ENCODE data around the gene PSKH1. TPM values are rescaled to one million over a fixed set of nuclear protein-coding genes. Genes with fewer than 3 reads are reported as not detected.

The PSKH1 gene
- total and polyA plus RNA-seq, 2 experiments from 2014 or later: 11.5 to 23.6 TPM

DNA sequence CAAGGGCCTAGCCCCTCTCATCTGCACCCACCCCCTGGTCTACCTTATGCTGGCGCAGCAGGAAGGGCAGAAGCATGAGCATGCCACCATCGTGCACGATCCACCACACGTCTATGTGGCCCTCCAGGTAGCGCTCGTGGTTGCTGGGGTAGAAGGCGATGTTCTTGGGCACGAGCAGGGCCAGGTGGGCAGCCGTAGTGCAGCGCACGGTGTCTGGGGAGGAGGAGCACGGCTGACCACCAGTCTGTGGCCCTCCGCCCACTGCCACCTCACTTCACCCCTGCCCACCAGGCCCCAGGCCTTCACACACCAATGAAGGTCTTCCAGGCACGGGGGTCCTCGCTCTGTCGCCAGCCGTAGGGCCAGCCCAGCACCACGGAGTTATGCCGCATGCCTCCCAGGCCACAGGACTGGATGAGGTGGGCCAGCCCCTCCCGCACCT is 53.1 kb downstream of the PSKH1 start:
- H2AFZ ChIP-seq: no peak overlapping the region
- H3K9me2 ChIP-seq (ENCODE audit: insufficient read depth): no peaks in the 10 kb centered on the region
- H4K20me1 ChIP-seq (ENCODE audit: insufficient read depth): no peaks in the 10 kb centered on the region
- no peak overlapping the region for H3K9ac ChIP-seq
- H3K4me2 ChIP-seq (ENCODE audit: unreplicated experiment): no peak overlapping the region
- WGBS, 2 experiments (ENCODE audit: low coverage in 1 of 2, low lambda C conversion rate in 2 of 2, missing lambda C conversion rate in 2 of 2): 94% methylated on average over 20 of the region's 20 CpGs
- in situ Hi-C loops (cut with MboI): no loop called here
- H3K27me3 ChIP-seq (replicated peaks; ENCODE audit: insufficient read depth): no peaks in the 10 kb centered on the region
- H3K4me1 ChIP-seq (ENCODE audit: insufficient read depth): no peaks in the 10 kb centered on the region
- TF ChIP-seq EZH2 (IDR thresholded peaks at IDR 0.05; ENCODE audit: insufficient read depth, poor library complexity, severe bottlenecking) (no peak), EZH2phosphoT487 (IDR thresholded peaks at IDR 0.05; ENCODE audit: insufficient read depth, low read depth) (no peak)
- no peak overlapping the region for H3K27ac ChIP-seq
- DNase-seq: no peak
- 0 out of 2 replicates have a peak, but pooled peaks cover 7% of the 10 kb centered on the region for H3F3A ChIP-seq (ENCODE audit: insufficient read depth)
- H3K79me2 ChIP-seq (ENCODE audit: insufficient read depth): no peaks in the 10 kb centered on the region
- no peaks in the 10 kb centered on the region for H3K9me3 ChIP-seq (ENCODE audit: low read depth)
- no peak overlapping the region for H3K4me3 ChIP-seq
- H3K36me3 ChIP-seq (ENCODE audit: low read depth): peaks cover 17% of the 10 kb centered on the region; the same call in 1 of the 2 replicates

DNA sequence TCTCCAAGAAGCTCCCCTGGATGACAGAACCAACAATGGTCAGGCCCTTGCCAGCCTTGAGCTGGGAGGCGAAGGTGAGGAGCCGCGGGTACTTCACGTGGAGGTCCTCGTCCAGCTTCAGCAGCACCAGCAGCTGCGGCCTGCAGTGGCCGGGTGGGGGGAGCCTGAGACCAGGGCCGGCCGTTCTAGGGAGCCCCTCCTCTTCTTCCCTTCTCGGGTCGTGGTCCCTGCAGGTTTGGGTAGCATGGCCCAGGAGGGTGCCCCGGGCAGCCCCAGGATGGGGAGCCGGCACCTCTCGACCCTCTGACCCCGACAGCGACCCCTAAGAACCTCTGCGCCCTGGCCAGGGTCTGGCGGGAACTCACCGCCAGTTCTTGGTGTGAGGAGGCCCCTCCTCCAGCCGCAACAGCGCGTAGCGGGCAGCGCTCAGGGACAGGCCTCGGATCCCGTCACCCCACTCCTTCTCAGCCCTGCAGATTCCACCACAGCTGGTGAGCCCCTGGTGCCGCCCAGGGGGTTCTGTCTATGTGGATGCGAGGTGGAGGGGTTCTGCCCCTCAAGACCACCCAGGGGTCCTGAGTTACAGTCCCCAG is 54.0 kb downstream of the PSKH1 start:
- Histone ChIP-seq H3K36me3 (ENCODE audit: low read depth) (peaks cover 12% of the 10 kb centered on the region; the same call in 1 of the 2 replicates), H3K79me2 (ENCODE audit: insufficient read depth) (no peaks in the 10 kb centered on the region), H3K9ac (no peak overlapping the region), H3K9me2 (ENCODE audit: insufficient read depth) (no peaks in the 10 kb centered on the region), H3K4me3 (no peak overlapping the region), H3K9me3 (ENCODE audit: low read depth) (no peaks in the 10 kb centered on the region), H3K27ac (no peak overlapping the region), H3K4me2 (ENCODE audit: unreplicated experiment) (no peak overlapping the region), H2AFZ (no peak overlapping the region), H3F3A (ENCODE audit: insufficient read depth) (no peaks in the 10 kb centered on the region), H3K27me3 (replicated peaks; ENCODE audit: insufficient read depth) (no peaks in the 10 kb centered on the region), H4K20me1 (ENCODE audit: insufficient read depth) (no peaks in the 10 kb centered on the region), H3K4me1 (ENCODE audit: insufficient read depth) (no peaks in the 10 kb centered on the region)
- in situ Hi-C loops (cut with MboI): no loop called here
- 92 to 96% methylated on average over 24 to 28 of the region's 28 CpGs for WGBS, 2 experiments (ENCODE audit: low coverage in 1 of 2, low lambda C conversion rate in 2 of 2, missing lambda C conversion rate in 2 of 2)
- no peak for TF ChIP-seq EZH2 (IDR thresholded peaks at IDR 0.05; ENCODE audit: insufficient read depth, poor library complexity, severe bottlenecking)
- TF ChIP-seq EZH2phosphoT487 (IDR thresholded peaks at IDR 0.05; ENCODE audit: insufficient read depth, low read depth): no peak
- no peak for DNase-seq

DNA sequence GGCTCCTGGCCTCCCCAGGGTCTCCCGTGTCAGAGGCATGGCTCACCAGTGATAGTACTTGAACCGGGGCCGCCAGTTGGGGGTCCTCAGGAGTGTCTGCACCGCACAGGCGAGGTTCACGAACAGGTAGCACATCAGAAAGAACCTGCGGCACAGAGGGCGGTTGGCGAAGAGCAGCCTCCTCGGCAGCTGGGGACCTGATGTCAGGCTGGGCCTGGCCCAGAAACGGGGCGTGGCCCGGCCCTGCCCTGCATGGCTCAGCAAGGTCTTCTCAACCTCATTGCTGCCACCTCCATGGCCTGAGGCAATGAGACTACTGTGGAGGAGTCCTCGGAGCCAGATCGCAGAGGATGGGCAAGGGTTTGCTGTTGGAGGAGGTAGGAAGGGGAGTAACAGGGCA is 55.0 kb downstream of the PSKH1 start:
- Histone ChIP-seq H3K4me3 (no peak overlapping the region), H2AFZ (no peak overlapping the region), H3K36me3 (ENCODE audit: low read depth) (peaks cover 16% of the 10 kb centered on the region; the same call in 1 of the 2 replicates), H3K4me2 (ENCODE audit: unreplicated experiment) (no peak overlapping the region), H3K27me3 (replicated peaks; ENCODE audit: insufficient read depth) (no peaks in the 10 kb centered on the region), H3K4me1 (ENCODE audit: insufficient read depth) (no peaks in the 10 kb centered on the region), H3K79me2 (ENCODE audit: insufficient read depth) (no peaks in the 10 kb centered on the region), H3K9me3 (ENCODE audit: low read depth) (no peaks in the 10 kb centered on the region), H3K9me2 (ENCODE audit: insufficient read depth) (no peaks in the 10 kb centered on the region), H3F3A (ENCODE audit: insufficient read depth) (no peaks in the 10 kb centered on the region), H3K27ac (no peak overlapping the region), H3K9ac (no peak overlapping the region), H4K20me1 (ENCODE audit: insufficient read depth) (no peaks in the 10 kb centered on the region)
- whole genome bisulfite sequencing, 2 experiments (ENCODE audit: low coverage in 1 of 2, low lambda C conversion rate in 2 of 2, missing lambda C conversion rate in 2 of 2): 90 to 92% methylated on average over 15 of the region's 15 CpGs
- in situ Hi-C loops (cut with MboI): no loop called here
- TF ChIP-seq EZH2 (IDR thresholded peaks at IDR 0.05; ENCODE audit: insufficient read depth, poor library complexity, severe bottlenecking) (no peak), EZH2phosphoT487 (IDR thresholded peaks at IDR 0.05; ENCODE audit: insufficient read depth, low read depth) (no peak)
- DNase-seq: no peak

DNA sequence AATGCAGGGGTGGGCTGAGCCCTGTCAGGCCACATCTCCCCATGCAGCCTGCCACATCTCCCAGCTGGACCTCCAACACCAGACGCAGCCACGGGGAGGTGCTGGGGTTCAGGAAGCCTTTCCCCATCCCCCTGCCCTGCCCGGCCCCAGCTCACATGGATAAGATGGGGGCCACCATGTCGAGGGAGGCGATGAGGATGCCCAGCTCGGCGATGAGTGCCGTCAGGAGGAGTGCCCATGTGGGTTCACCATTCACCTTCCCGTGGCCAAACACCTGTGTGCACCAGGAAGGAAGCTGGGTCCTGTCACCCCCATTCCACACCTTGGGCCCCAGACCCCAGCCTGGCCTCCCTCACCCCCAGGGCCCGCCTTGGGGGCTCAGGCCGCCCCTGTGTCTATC is 56.6 kb downstream of the PSKH1 start:
- H3K27me3 ChIP-seq (replicated peaks; ENCODE audit: insufficient read depth): no peaks in the 10 kb centered on the region
- H4K20me1 ChIP-seq (ENCODE audit: insufficient read depth): no peaks in the 10 kb centered on the region
- H3K79me2 ChIP-seq (ENCODE audit: insufficient read depth): no peaks in the 10 kb centered on the region
- no peaks in the 10 kb centered on the region for H3K9me3 ChIP-seq (ENCODE audit: low read depth)
- no peaks in the 10 kb centered on the region for H3K9me2 ChIP-seq (ENCODE audit: insufficient read depth)
- no peak overlapping the region for H3K9ac ChIP-seq
- no peak overlapping the region for H3K4me3 ChIP-seq
- peaks cover 23% of the 10 kb centered on the region; the same call in 1 of the 2 replicates for H3K36me3 ChIP-seq (ENCODE audit: low read depth)
- no peak overlapping the region for H3K4me2 ChIP-seq (ENCODE audit: unreplicated experiment)
- TF ChIP-seq EZH2 (IDR thresholded peaks at IDR 0.05; ENCODE audit: insufficient read depth, poor library complexity, severe bottlenecking): no peak
- no peak for TF ChIP-seq EZH2phosphoT487 (IDR thresholded peaks at IDR 0.05; ENCODE audit: insufficient read depth, low read depth)
- no peaks in the 10 kb centered on the region for H3K4me1 ChIP-seq (ENCODE audit: insufficient read depth)
- in situ Hi-C loops (cut with MboI): no loop called here
- H3K27ac ChIP-seq: no peak overlapping the region
- WGBS, 2 experiments (ENCODE audit: low coverage in 1 of 2, low lambda C conversion rate in 2 of 2, missing lambda C conversion rate in 2 of 2): 90 to 98% methylated on average over 9 to 11 of the region's 11 CpGs
- peaks cover 3% of the 10 kb centered on the region; the same call in 1 of the 2 replicates for H3F3A ChIP-seq (ENCODE audit: insufficient read depth)
- no peak for DNase-seq
- H2AFZ ChIP-seq: no peak overlapping the region
